Endodermal cell (in vitro differentiated cells): ENCODE data around the gene PPP1R12A. TPM values are rescaled to one million over a fixed set of nuclear protein-coding genes. Genes with fewer than 3 reads are reported as not detected.

Source experiments
- DNase-seq: peaks from one replicate; pipeline ENCODE4 v3.0.0-alpha.2; 2017
- H3K27ac ChIP-seq: 2 replicates; pipeline ENCODE4 v1.5.1; 2013; ENCODE audit warnings: mild to moderate bottlenecking, low read depth, low read length, moderate library complexity
- H3K27me3 ChIP-seq: 2 replicates; pipeline ENCODE4 v1.6.1; 2013; ENCODE audit warnings: mild to moderate bottlenecking, low read length, moderate library complexity; ENCODE audit not compliant: insufficient read depth, control insufficient read depth, poor library complexity, severe bottlenecking
- H3K36me3 ChIP-seq: 2 replicates; pipeline ENCODE4 v1.7.0; 2013; ENCODE audit warnings: mild to moderate bottlenecking, low read length, moderate library complexity; ENCODE audit not compliant: control insufficient read depth, insufficient read depth
- H3K4me1 ChIP-seq: one replicate; pipeline ENCODE4 v1.7.0; 2013; ENCODE audit warnings: low read length; ENCODE audit not compliant: control insufficient read depth, insufficient read depth
- H3K4me3 ChIP-seq: 2 replicates; pipeline ENCODE4 v1.5.1; 2013; ENCODE audit warnings: mild to moderate bottlenecking, low read length, moderate library complexity
- H3K9ac ChIP-seq: 2 replicates; pipeline ENCODE4 v1.6.1; 2013; ENCODE audit warnings: mild to moderate bottlenecking, low read length, moderate library complexity; ENCODE audit not compliant: poor library complexity, severe bottlenecking; ENCODE audit errors: extremely low read depth
- H3K9me3 ChIP-seq: 2 replicates; pipeline ENCODE4 v1.6.1; 2013; ENCODE audit warnings: mild to moderate bottlenecking, low read length, moderate library complexity; ENCODE audit not compliant: control insufficient read depth
- H3K27ac Mint-ChIP-seq: 2 replicates; pipeline ENCODE4 v1.8.0; 2020; ENCODE audit warnings: mixed read lengths
- H3K27me3 Mint-ChIP-seq: 2 replicates; pipeline ENCODE4 v1.8.0; 2021; ENCODE audit warnings: mild to moderate bottlenecking, mixed read lengths; ENCODE audit not compliant: insufficient read depth
- H3K36me3 Mint-ChIP-seq: 2 replicates; pipeline ENCODE4 v1.8.0; 2020; ENCODE audit warnings: low read depth, mixed read lengths
- H3K4me1 Mint-ChIP-seq: 2 replicates; pipeline ENCODE4 v1.8.0; 2020; ENCODE audit warnings: mixed read lengths
- H3K4me3 Mint-ChIP-seq: 2 replicates; pipeline ENCODE4 v1.8.0; 2020; ENCODE audit warnings: mild to moderate bottlenecking, moderate library complexity, mixed read lengths
- H3K9me3 Mint-ChIP-seq: 2 replicates; pipeline ENCODE4 v1.8.0; 2020; ENCODE audit warnings: mild to moderate bottlenecking, mixed read lengths
- CTCF ChIP-seq: fragments of 200-600 bp; sonication (generic); conservative IDR thresholded peaks from 2 replicates; pipeline ENCODE4 v1.5.0; 2021; ENCODE audit warnings: antibody characterized with exemption, mild to moderate bottlenecking
- WGBS, 2 experiments: methylation state at CpG; one replicate each; pipeline versions ENCODE4 v1.1.5 to v1.1.7; 2013; ENCODE audit warnings: missing lambda C conversion rate in 2 of 2, mixed read lengths in 1 of 2; ENCODE audit not compliant: insufficient coverage in 1 of 2, insufficient read length in 1 of 2; 5-methylcytosine and 5-hydroxymethylcytosine counted together
- total RNA-seq, 2 donors: library from RNA; stranded (reverse); fragmentation: NEBNext Ultra II Directional in 1 of 2; extraction: Animal tissue kit (Norgen Biotek cat#: 25700) in 1 of 2; gene quantifications; 2 replicates in 1 of 2; 3 replicates in 1 of 2; pipeline ENCODE4 v1.2.1, GENCODE V29; 2021

Gene PPP1R12A
- total RNA-seq, 2 donors from 2014 or later: 80.0 to 94.7 TPM

- H3K36me3 Mint-ChIP-seq: peaks cover 5% of the 10 kb centered on the region
- no peak for DNase-seq
- no peak overlapping the region for H3K4me3 Mint-ChIP-seq
- no peak overlapping the region for H3K27ac Mint-ChIP-seq
- H3K27me3 Mint-ChIP-seq: no peaks in the 10 kb centered on the region
- H3K9ac ChIP-seq: no peak overlapping the region
- no peaks in the 10 kb centered on the region for H3K9me3 Mint-ChIP-seq
- no CpG with 5 or more reads among the region's 1 CpG for WGBS, 2 experiments
- H3K4me3 ChIP-seq: no peak overlapping the region
- peaks cover 7% of the 10 kb centered on the region for H3K9me3 ChIP-seq
- no peak for TF ChIP-seq CTCF
- peaks cover 15% of the 10 kb centered on the region for H3K36me3 ChIP-seq
- no peaks in the 10 kb centered on the region for H3K27me3 ChIP-seq
- H3K4me1 ChIP-seq: peaks cover 3% of the 10 kb centered on the region
- no peak overlapping the region for H3K27ac ChIP-seq
- H3K4me1 Mint-ChIP-seq: peaks cover 29% of the 10 kb centered on the region
Measured at GRCh38 chr12:79887890-79888289, 47.0 kb downstream of the PPP1R12A start.

GRCh38 chr12:79886917-79887519 lies 47.9 kb downstream of the PPP1R12A start:
- Mint-ChIP-seq H3K27ac (no peak overlapping the region), H3K27me3 (no peaks in the 10 kb centered on the region), H3K4me1 (peaks cover 31% of the 10 kb centered on the region), H3K4me3 (no peak overlapping the region), H3K36me3 (peaks cover 3% of the 10 kb centered on the region), H3K9me3 (no peaks in the 10 kb centered on the region)
- Histone ChIP-seq H3K27ac (no peak overlapping the region), H3K9me3 (peaks cover 7% of the 10 kb centered on the region), H3K27me3 (no peaks in the 10 kb centered on the region), H3K36me3 (peaks cover 14% of the 10 kb centered on the region), H3K4me1 (peaks cover 3% of the 10 kb centered on the region), H3K4me3 (no peak overlapping the region), H3K9ac (no peak overlapping the region)
- TF ChIP-seq CTCF: peak; percentile 83
- 98 to 100% methylated on average over 2 of the region's 3 CpGs for WGBS, 2 experiments
- DNase-seq: no peak

- Mint-ChIP-seq H3K27ac (no peak overlapping the region), H3K4me3 (no peak overlapping the region), H3K9me3 (no peaks in the 10 kb centered on the region), H3K4me1 (peaks cover 37% of the 10 kb centered on the region), H3K36me3 (no peaks in the 10 kb centered on the region), H3K27me3 (no peaks in the 10 kb centered on the region)
- peaks cover 7% of the 10 kb centered on the region for H3K36me3 ChIP-seq
- no peaks in the 10 kb centered on the region for H3K27me3 ChIP-seq
- no peak overlapping the region for H3K9ac ChIP-seq
- TF ChIP-seq CTCF: no peak
- no peak for DNase-seq
- H3K4me1 ChIP-seq: peaks cover 3% of the 10 kb centered on the region
- H3K27ac ChIP-seq: no peak overlapping the region
- WGBS, 2 experiments: 100% methylated on average over 2 to 3 of the region's 3 CpGs
- peaks cover 7% of the 10 kb centered on the region for H3K9me3 ChIP-seq
- H3K4me3 ChIP-seq: no peak overlapping the region
Measured at GRCh38 chr12:79885911-79886490, 48.9 kb downstream of the PPP1R12A start.
